Stimulated activated memory B cell treated with anti-CD40 and anti-IgM and Interleukin-4, amounts not matched to agents 10 μg/mL and 1 μg/mL and 100 μg/mL, for 72 hours (primary cell): Measurements from ENCODE around the gene EPB41L4B.

Experiments
- ATAC-seq: fragments of 150-1000 bp; cut with Tn5 transposase; 2 replicates; pipeline ENCODE4 v1.10.0; 2021
- H3K27ac Mint-ChIP-seq: one replicate; pipeline ENCODE4 v1.8.0; 2022; ENCODE audit warnings: mild to moderate bottlenecking, mixed read lengths
- H3K27me3 Mint-ChIP-seq: one replicate; pipeline ENCODE4 v1.8.0; 2022; ENCODE audit warnings: mixed read lengths
- H3K36me3 Mint-ChIP-seq: one replicate; pipeline ENCODE4 v1.8.0; 2022; ENCODE audit warnings: mixed read lengths
- H3K4me1 Mint-ChIP-seq: one replicate; pipeline ENCODE4 v1.8.0; 2022; ENCODE audit warnings: mixed read lengths
- H3K4me3 Mint-ChIP-seq: one replicate; pipeline ENCODE4 v1.8.0; 2022; ENCODE audit warnings: mild to moderate bottlenecking, moderate library complexity, mixed read lengths
- H3K9me3 Mint-ChIP-seq: one replicate; pipeline ENCODE4 v1.8.0; 2022; ENCODE audit warnings: mixed read lengths

Gene EPB41L4B

GRCh38 chr9:109203761-109204360, 117.0 kb downstream of the EPB41L4B start:
- H3K4me1 Mint-ChIP-seq = no peaks in the 10 kb centered on the region
- no peak overlapping the region for H3K27ac Mint-ChIP-seq
- no peaks in the 10 kb centered on the region for H3K36me3 Mint-ChIP-seq
- H3K4me3 Mint-ChIP-seq = no peak overlapping the region
- peaks cover 23% of the 10 kb centered on the region for H3K27me3 Mint-ChIP-seq
- no peaks in the 10 kb centered on the region for H3K9me3 Mint-ChIP-seq
- no peak for ATAC-seq

- Mint-ChIP-seq H3K27ac (no peak overlapping the region), H3K4me3 (no peak overlapping the region), H3K4me1 (no peaks in the 10 kb centered on the region), H3K36me3 (no peaks in the 10 kb centered on the region), H3K27me3 (peaks cover 16% of the 10 kb centered on the region), H3K9me3 (no peaks in the 10 kb centered on the region)
- ATAC-seq = no peak
These were observed 121.2 kb downstream of the EPB41L4B start for GRCh38 chr9:109199676-109200075.

GRCh38 chr9:109198736-109199382, 122.0 kb downstream of the EPB41L4B start:
- Mint-ChIP-seq H3K27me3 (peaks cover 16% of the 10 kb centered on the region), H3K4me1 (no peaks in the 10 kb centered on the region), H3K9me3 (no peaks in the 10 kb centered on the region), H3K4me3 (no peak overlapping the region), H3K36me3 (no peaks in the 10 kb centered on the region), H3K27ac (no peak overlapping the region)
- no peak for ATAC-seq

GRCh38 chr9:109193974-109194556, 126.8 kb downstream of the EPB41L4B start:
- peaks cover 11% of the 10 kb centered on the region for H3K27me3 Mint-ChIP-seq
- no peaks in the 10 kb centered on the region for H3K9me3 Mint-ChIP-seq
- no peak overlapping the region for H3K4me3 Mint-ChIP-seq
- ATAC-seq = no peak
- no peaks in the 10 kb centered on the region for H3K4me1 Mint-ChIP-seq
- no peak overlapping the region for H3K27ac Mint-ChIP-seq
- H3K36me3 Mint-ChIP-seq = no peaks in the 10 kb centered on the region

- H3K4me1 Mint-ChIP-seq = no peaks in the 10 kb centered on the region
- no peak overlapping the region for H3K27ac Mint-ChIP-seq
- H3K36me3 Mint-ChIP-seq = no peaks in the 10 kb centered on the region
- no peak overlapping the region for H3K4me3 Mint-ChIP-seq
- H3K27me3 Mint-ChIP-seq = no peaks in the 10 kb centered on the region
- H3K9me3 Mint-ChIP-seq = no peaks in the 10 kb centered on the region
- ATAC-seq = no peak
These were observed 128.0 kb downstream of the EPB41L4B start for GRCh38 chr9:109192732-109193361.

GRCh38 chr9:109191746-109192145, 129.1 kb downstream of the EPB41L4B start:
- Mint-ChIP-seq H3K9me3 (no peaks in the 10 kb centered on the region), H3K4me1 (no peaks in the 10 kb centered on the region), H3K27ac (no peak overlapping the region), H3K4me3 (no peak overlapping the region), H3K27me3 (no peaks in the 10 kb centered on the region), H3K36me3 (no peaks in the 10 kb centered on the region)
- ATAC-seq = no peak

- Mint-ChIP-seq H3K4me1 (peaks cover 6% of the 10 kb centered on the region), H3K36me3 (no peaks in the 10 kb centered on the region), H3K4me3 (no peak overlapping the region), H3K9me3 (no peaks in the 10 kb centered on the region), H3K27ac (no peak overlapping the region), H3K27me3 (no peaks in the 10 kb centered on the region)
- ATAC-seq = no peak
These were observed 130.7 kb downstream of the EPB41L4B start for GRCh38 chr9:109190151-109190550.

- ATAC-seq = no peak
- Mint-ChIP-seq H3K4me1 (peaks cover 6% of the 10 kb centered on the region), H3K27me3 (no peaks in the 10 kb centered on the region), H3K36me3 (no peaks in the 10 kb centered on the region), H3K27ac (no peak overlapping the region), H3K9me3 (no peaks in the 10 kb centered on the region), H3K4me3 (no peak overlapping the region)
These were observed 133.9 kb downstream of the EPB41L4B start for GRCh38 chr9:109186857-109187520.

GRCh38 chr9:109182940-109183798, 137.7 kb downstream of the EPB41L4B start:
- Mint-ChIP-seq H3K9me3 (no peaks in the 10 kb centered on the region), H3K36me3 (no peaks in the 10 kb centered on the region), H3K4me1 (peaks cover 6% of the 10 kb centered on the region), H3K27me3 (peaks cover 16% of the 10 kb centered on the region), H3K27ac (no peak overlapping the region), H3K4me3 (no peak overlapping the region)
- peak; percentile 53 for ATAC-seq

- no peak overlapping the region for H3K4me3 Mint-ChIP-seq
- H3K36me3 Mint-ChIP-seq = no peaks in the 10 kb centered on the region
- H3K27ac Mint-ChIP-seq = no peak overlapping the region
- no peak for ATAC-seq
- H3K4me1 Mint-ChIP-seq = peaks cover 6% of the 10 kb centered on the region
- no peaks in the 10 kb centered on the region for H3K9me3 Mint-ChIP-seq
- peaks cover 16% of the 10 kb centered on the region for H3K27me3 Mint-ChIP-seq
These were observed 138.3 kb downstream of the EPB41L4B start for GRCh38 chr9:109182550-109182939.

- no peak for ATAC-seq
These were observed 139.6 kb downstream of the EPB41L4B start for GRCh38 chr9:109181284-109181683.

GRCh38 chr9:109179801-109180523, 140.9 kb downstream of the EPB41L4B start:
- ATAC-seq = no peak

More at GRCh38 chr9:109181284-109181683, 139.6 kb downstream of the EPB41L4B start:
- Mint-ChIP-seq H3K27me3 (peaks cover 16% of the 10 kb centered on the region), H3K9me3 (no peaks in the 10 kb centered on the region), H3K36me3 (no peaks in the 10 kb centered on the region), H3K27ac (no peak overlapping the region), H3K4me1 (peaks cover 6% of the 10 kb centered on the region), H3K4me3 (no peak overlapping the region)

GRCh38 chr9:109176963-109177362, 143.9 kb downstream of the EPB41L4B start:
- H3K27ac Mint-ChIP-seq = no peak overlapping the region

More at GRCh38 chr9:109179801-109180523, 140.9 kb downstream of the EPB41L4B start:
- Mint-ChIP-seq H3K9me3 (no peaks in the 10 kb centered on the region), H3K27ac (no peak overlapping the region), H3K27me3 (peaks cover 16% of the 10 kb centered on the region), H3K36me3 (no peaks in the 10 kb centered on the region), H3K4me1 (no peaks in the 10 kb centered on the region), H3K4me3 (no peak overlapping the region)

GRCh38 chr9:109176386-109176785, 144.5 kb downstream of the EPB41L4B start:
- ATAC-seq = no peak
- H3K4me3 Mint-ChIP-seq = no peak overlapping the region
- no peaks in the 10 kb centered on the region for H3K9me3 Mint-ChIP-seq
- H3K36me3 Mint-ChIP-seq = no peaks in the 10 kb centered on the region
- peaks cover 25% of the 10 kb centered on the region for H3K27me3 Mint-ChIP-seq
- no peaks in the 10 kb centered on the region for H3K4me1 Mint-ChIP-seq
- no peak overlapping the region for H3K27ac Mint-ChIP-seq

More at GRCh38 chr9:109176963-109177362, 143.9 kb downstream of the EPB41L4B start:
- no peaks in the 10 kb centered on the region for H3K4me1 Mint-ChIP-seq
- H3K4me3 Mint-ChIP-seq = no peak overlapping the region
- ATAC-seq = no peak
- no peaks in the 10 kb centered on the region for H3K36me3 Mint-ChIP-seq
- peaks cover 19% of the 10 kb centered on the region for H3K27me3 Mint-ChIP-seq
- no peaks in the 10 kb centered on the region for H3K9me3 Mint-ChIP-seq
